ENCODE data around the gene MIPEP. TPM values are rescaled to one million over a fixed set of nuclear protein-coding genes. Genes with fewer than 3 reads are reported as not detected.
A peak's percentile ranks its signal among the peaks of the same experiment; 100 is the strongest.

MIPEP gene
- polyA plus RNA-seq, 1 experiment, result 12.4 TPM

- TF ChIP-seq CTCF (IDR thresholded peaks at IDR 0.05; ENCODE audit: insufficient read depth, low read depth, low read length), result no peak
- Histone ChIP-seq H3K27me3 (ENCODE audit: control insufficient read depth, insufficient read depth, low read length) (no peaks in the 10 kb centered on the region), H3K36me3 (ENCODE audit: control insufficient read depth, insufficient read depth, low read length) (no peaks in the 10 kb centered on the region), H3K4me3 (ENCODE audit: low read depth, low read length) (no peak overlapping the region)
- ChIA-PET POLR2A (no interaction called here), CTCF (no interaction called here)
- no peak for DNase-seq (ENCODE audit: low read depth)
Measured at GRCh38 chr13:23912469-23912868, 23.3 kb upstream of the MIPEP start.

- Histone ChIP-seq H3K4me3 (ENCODE audit: low read depth, low read length) (no peak overlapping the region), H3K27me3 (ENCODE audit: control insufficient read depth, insufficient read depth, low read length) (no peaks in the 10 kb centered on the region), H3K36me3 (ENCODE audit: control insufficient read depth, insufficient read depth, low read length) (no peaks in the 10 kb centered on the region)
- no peak for DNase-seq (ENCODE audit: low read depth)
- TF ChIP-seq CTCF (IDR thresholded peaks at IDR 0.05; ENCODE audit: insufficient read depth, low read depth, low read length), result no peak
- CTCF ChIA-PET, result interaction anchor here (1.0 kb wide), 1 partner anchor 454 kb away, joined by 3 read pairs; no protein-coding TSS in a partner anchor
- POLR2A ChIA-PET, result no interaction called here
Measured at GRCh38 chr13:23909606-23910005, 20.4 kb upstream of the MIPEP start.

GRCh38 chr13:23905766-23906165 is 16.6 kb upstream of the MIPEP start:
- TF ChIP-seq CTCF (IDR thresholded peaks at IDR 0.05; ENCODE audit: insufficient read depth, low read depth, low read length), result no peak
- ChIA-PET POLR2A (no interaction called here), CTCF (no interaction called here)
- H3K36me3 ChIP-seq (ENCODE audit: control insufficient read depth, insufficient read depth, low read length), result no peaks in the 10 kb centered on the region
- no peak for DNase-seq (ENCODE audit: low read depth)
- no peak overlapping the region for H3K4me3 ChIP-seq (ENCODE audit: low read depth, low read length)
- H3K27me3 ChIP-seq (ENCODE audit: control insufficient read depth, insufficient read depth, low read length), result peaks cover 2% of the 10 kb centered on the region; the same call in 1 of the 2 replicates

GRCh38 chr13:23903906-23904280 is 14.7 kb upstream of the MIPEP start:
- DNase-seq (ENCODE audit: low read depth), result no peak
- CTCF ChIA-PET, result interaction anchor here (0.8 to 1.6 kb wide), 3 partner anchors 12 to 553 kb away, joined by 3 to 5 read pairs (median 3); no protein-coding TSS in a partner anchor
- POLR2A ChIA-PET, result no interaction called here
- TF ChIP-seq CTCF (IDR thresholded peaks at IDR 0.05; ENCODE audit: insufficient read depth, low read depth, low read length), result no peak
- Histone ChIP-seq H3K27me3 (ENCODE audit: control insufficient read depth, insufficient read depth, low read length) (peaks cover 2% of the 10 kb centered on the region; the same call in 1 of the 2 replicates), H3K36me3 (ENCODE audit: control insufficient read depth, insufficient read depth, low read length) (no peaks in the 10 kb centered on the region), H3K4me3 (ENCODE audit: low read depth, low read length) (no peak overlapping the region)

- ChIA-PET POLR2A (no interaction called here), CTCF (interaction anchor here (0.8 to 1.6 kb wide), 4 partner anchors 12 to 553 kb away, joined by 3 to 5 read pairs (median 3); no protein-coding TSS in a partner anchor)
- Histone ChIP-seq H3K27me3 (ENCODE audit: control insufficient read depth, insufficient read depth, low read length) (peaks cover 2% of the 10 kb centered on the region; the same call in 1 of the 2 replicates), H3K4me3 (ENCODE audit: low read depth, low read length) (peak overlapping the region; percentile 22), H3K36me3 (ENCODE audit: control insufficient read depth, insufficient read depth, low read length) (no peaks in the 10 kb centered on the region)
- TF ChIP-seq CTCF (IDR thresholded peaks at IDR 0.05; ENCODE audit: insufficient read depth, low read depth, low read length), result no peak
- DNase-seq (ENCODE audit: low read depth), result no peak
Measured at GRCh38 chr13:23902975-23903905, 14.0 kb upstream of the MIPEP start.

All from BJ (cell line).